A204.1 (cell line): ENCODE data around the gene RNF227.
A peak's percentile ranks its signal among the peaks of the same experiment; 100 is the strongest.

Source experiments
- FAIRE-seq: peaks from 2 replicates; lab custom pipeline; 2012; peaks lifted over from hg19 to GRCh38; lab: Jason Lieb, UNC

The RNF227 gene

GRCh38 chr17:7929158-7930023 is 13.3 kb upstream of the RNF227 start, which contains the start of gene KCNAB3:
TSS of gene KCNAB3 (minus strand) at chr17:7929856. CDS start at chr17:7929435, 421 bp downstream.
- FAIRE-seq = no peak

- no peak for FAIRE-seq
Observed at GRCh38 chr17:7927596-7927995, 11.5 kb upstream of the RNF227 start.

- FAIRE-seq = no peak
Observed at GRCh38 chr17:7922845-7923628, 6.9 kb upstream of the RNF227 start.

- no peak for FAIRE-seq
Observed at GRCh38 chr17:7922269-7922844, 6.3 kb upstream of the RNF227 start.

- FAIRE-seq = no peak
Observed at GRCh38 chr17:7916808-7917207, 719 bp upstream of the RNF227 start.

GRCh38 chr17:7916385-7916682 is 245 bp upstream of the RNF227 start:
- FAIRE-seq = no peak

GRCh38 chr17:7915179-7915610 is 894 bp downstream of the RNF227 start:
- FAIRE-seq = no peak

GRCh38 chr17:7912927-7913524 is 3.1 kb downstream of the RNF227 start:
- peak; percentile 93 for FAIRE-seq

GRCh38 chr17:7911116-7911515 is 5.0 kb downstream of the RNF227 start:
- FAIRE-seq = no peak

- no peak for FAIRE-seq
Observed at GRCh38 chr17:7910711-7911110, 5.4 kb downstream of the RNF227 start.

GRCh38 chr17:7910281-7910680 is 5.8 kb downstream of the RNF227 start:
- FAIRE-seq = no peak

GRCh38 chr17:7909089-7909488 is 7.0 kb downstream of the RNF227 start:
- no peak for FAIRE-seq

- no peak for FAIRE-seq
Observed at GRCh38 chr17:7903154-7904103, 12.7 kb downstream of the RNF227 start.

GRCh38 chr17:7897773-7898172 is 18.3 kb downstream of the RNF227 start:
- peak; percentile 3 for FAIRE-seq

- no peak for FAIRE-seq
Observed at GRCh38 chr17:7897090-7897489, 19.0 kb downstream of the RNF227 start.

GRCh38 chr17:7894866-7895265 is 21.2 kb downstream of the RNF227 start:
- FAIRE-seq = no peak

GRCh38 chr17:7894226-7894625 is 21.9 kb downstream of the RNF227 start:
- no peak for FAIRE-seq

- no peak for FAIRE-seq
Observed at GRCh38 chr17:7893187-7893880, 22.8 kb downstream of the RNF227 start.

- no peak for FAIRE-seq
Observed at GRCh38 chr17:7889166-7889955, 26.7 kb downstream of the RNF227 start.
